HG02852 (cell line): ENCODE data around the gene MAPK7.

ENCODE experiments used
- ATAC-seq: cut with Tn5 transposase; IDR thresholded peaks from one replicate; pipeline ENCODE4 v1.9.1; 2021; ENCODE audit warnings: mild to moderate bottlenecking, moderate library complexity; ENCODE audit not compliant: unreplicated experiment

MAPK7 gene

DNA sequence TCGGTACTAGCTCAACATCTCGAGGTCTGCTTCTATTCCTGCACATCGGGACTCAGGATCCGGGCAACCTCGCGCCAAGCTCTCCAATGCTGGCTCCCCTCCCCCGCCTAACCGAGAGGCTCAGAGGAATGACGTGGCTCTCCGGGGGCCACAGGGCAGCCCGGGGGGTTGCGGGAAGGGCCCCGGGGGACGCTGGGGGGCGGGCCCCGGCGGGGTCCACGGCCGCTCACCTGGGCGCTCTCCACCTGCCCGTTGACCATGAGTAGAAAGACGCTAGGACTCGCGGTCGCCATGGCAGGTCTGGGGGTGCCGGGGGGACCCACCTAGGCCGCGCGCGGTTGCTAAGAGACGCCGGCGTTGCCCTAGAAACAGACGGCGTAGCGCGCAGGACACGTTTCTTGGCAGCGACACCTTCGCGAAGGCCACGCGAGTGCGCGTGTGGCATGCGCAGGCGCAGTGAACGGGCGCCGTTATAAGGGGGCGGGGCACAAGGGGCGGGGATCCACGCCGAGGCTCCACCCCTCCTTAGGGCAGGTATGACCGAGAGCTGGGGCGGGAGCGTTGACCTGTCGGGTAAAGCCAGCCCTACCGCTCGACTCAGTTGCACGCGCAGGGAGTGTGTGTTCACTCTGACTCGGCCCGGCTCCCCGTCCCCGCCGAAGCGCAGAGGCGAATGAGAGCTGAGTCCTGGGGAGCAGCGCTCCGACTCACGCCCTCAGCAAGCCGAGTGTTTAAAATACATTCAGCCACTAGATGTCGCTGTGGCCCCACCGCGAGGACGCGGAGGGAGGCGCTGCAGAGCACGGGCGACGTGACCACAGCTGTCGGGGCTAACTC lies 15.8 kb upstream of the MAPK7 start, which contains the start of gene B9D1:
Gene B9D1 (minus strand): TSS at position 447 of the 837 bp plus-strand sequence. CDS start 154 bp downstream, at position 293.
- peak; percentile 82 for ATAC-seq

DNA sequence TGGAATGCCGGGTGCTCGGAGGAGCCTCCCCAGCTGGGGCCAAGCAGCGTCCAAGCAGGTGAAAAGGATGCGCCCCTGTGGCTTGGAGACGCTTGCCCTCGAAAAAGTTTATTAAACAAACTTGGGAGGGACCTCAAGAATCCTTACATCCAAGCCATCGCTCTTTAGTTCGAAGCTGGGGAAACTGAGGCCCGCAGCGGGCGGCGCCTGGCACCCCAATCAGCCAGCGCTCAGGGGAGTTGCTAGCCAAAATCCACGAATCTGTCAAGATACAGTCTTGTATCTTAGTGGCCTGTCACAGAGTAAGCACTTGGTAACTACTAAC lies 15.2 kb upstream of the MAPK7 start:
- ATAC-seq, result no peak

DNA sequence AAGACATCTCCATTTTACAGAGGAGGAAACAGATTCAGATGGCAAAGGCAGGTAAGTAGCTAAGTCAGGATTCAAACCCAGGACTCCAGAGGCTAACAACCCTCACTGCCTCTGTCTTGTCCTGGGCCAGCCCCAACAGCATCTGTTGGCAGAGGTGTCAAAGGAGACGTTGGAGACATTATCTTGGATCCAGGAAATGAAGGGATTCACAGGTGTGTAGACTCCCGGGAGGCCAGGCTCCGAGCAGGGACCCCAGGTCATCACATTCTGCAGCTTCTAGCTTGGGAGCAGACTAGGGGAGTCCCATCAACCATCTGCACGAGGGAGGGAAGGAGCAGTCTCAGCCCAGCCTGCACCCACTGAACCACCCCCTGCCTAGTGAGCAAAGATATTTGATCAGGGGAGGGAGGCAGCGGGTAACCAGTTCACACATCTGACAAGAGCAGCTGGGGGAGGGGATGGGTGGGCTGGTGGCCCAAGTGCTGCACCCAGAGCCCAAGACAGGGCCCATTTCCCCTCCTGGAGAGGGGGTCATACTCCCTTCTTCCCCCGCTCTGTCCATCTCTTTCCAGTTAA lies 14.8 kb upstream of the MAPK7 start:
- no peak for ATAC-seq

DNA sequence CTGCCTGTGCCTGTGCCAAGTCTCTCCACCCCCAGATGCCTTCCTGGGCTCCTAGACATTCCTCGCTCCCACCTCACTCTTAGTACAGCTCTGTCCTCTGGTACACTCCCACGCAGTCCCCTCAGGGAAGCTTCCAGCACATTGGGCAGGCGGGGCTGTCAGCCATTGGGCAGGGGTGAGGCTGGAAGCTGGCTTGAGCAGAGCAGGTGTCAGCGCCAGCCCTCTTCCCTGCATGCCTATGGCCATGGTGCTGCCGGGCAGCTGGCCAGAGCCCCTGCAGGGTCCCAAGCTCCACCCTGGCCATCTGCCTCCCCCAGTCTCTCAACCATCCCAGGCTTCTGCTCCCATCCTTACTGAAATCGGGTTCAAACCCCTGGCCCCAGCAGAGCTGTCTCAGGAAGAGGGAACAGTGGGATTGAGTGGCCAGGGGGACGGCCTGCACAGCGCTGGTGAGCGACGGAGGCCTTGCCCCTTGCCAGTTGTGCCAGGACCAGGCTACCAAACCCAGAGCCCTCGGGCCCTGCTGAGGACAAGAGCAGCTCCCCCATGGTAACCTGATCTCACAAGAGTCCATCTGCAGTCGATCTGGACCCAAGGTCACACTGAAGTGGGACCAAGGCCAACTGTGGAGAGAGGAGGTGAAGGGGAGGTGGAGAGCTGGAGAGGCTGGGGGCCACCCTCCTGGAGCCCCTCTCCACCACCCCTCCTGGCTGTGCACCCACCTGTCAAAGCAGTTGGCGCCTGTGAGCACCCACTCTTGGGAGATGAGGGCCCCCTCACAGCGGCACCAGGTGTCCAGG lies 13.4 kb upstream of the MAPK7 start:
- ATAC-seq, result no peak

DNA sequence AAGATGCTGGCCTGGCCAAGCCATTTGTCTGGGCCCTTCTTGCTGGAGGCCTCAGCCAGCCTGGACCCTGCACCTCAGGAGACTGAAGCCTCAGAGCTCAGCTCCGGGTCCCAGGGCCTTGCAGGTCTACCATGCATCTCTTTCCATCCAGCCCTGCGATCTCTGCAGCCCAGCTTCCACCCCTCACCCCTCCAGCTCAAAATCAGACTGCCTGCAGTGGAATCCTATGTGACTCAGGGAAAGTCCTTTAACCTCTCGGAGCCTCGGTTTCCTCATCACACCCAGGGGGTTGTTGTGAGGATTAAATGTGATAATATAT lies 12.8 kb upstream of the MAPK7 start:
- no peak for ATAC-seq

DNA sequence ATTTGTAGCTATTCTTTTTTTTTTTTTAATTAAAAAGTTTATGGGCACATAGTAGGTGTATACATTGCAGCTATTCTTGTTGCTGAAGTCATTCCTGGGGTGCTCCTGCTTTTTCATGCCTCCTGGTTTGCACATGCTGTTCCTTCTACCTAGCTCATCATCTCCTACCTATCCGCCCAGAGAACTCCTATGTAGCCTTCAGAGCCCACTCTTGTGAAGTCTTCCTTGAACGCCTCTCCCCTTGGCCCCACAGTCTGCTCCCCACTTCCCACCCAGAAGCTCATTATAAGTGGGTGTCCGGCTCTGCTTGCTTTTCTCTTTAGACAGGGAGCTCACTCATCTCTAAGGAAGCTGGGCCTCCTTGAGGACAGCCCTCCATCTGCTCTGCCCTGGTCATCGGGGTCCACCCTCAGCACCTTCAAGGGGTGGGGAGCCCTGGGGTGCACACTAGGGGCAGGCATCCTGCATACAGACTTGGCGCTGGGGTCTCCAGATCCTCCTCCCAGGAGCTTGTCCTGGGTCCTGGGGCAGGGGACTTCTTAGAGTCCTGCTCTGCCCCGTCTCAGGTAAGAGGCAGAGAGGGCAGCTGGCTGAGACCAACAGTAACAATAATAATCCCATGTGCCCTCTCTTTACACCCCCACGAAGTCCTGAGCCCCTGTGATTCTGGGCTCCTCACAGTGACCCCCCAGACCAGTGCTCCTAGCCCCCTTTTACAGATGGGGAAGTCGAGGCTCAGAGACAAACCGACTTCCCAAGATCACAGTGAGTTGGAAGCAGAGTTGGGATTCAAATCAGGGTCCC lies 12.3 kb upstream of the MAPK7 start:
- no peak for ATAC-seq

DNA sequence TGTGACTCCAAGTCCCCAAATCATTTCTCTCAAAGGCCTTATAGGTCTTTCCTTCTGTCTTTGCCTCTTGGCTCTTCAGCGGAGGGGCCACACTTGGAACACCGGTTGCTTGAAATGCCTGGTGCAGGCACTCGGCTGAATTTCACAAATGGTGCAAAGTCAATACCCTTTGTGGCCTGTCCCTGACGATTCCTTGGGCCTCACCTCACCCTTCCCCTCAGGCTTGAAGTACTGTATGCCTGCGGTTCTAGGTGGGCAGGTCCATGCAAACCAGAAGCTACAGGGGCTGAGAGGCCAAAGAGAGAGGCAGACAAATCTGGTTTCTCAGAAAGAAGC lies 11.7 kb upstream of the MAPK7 start:
- no peak for ATAC-seq

DNA sequence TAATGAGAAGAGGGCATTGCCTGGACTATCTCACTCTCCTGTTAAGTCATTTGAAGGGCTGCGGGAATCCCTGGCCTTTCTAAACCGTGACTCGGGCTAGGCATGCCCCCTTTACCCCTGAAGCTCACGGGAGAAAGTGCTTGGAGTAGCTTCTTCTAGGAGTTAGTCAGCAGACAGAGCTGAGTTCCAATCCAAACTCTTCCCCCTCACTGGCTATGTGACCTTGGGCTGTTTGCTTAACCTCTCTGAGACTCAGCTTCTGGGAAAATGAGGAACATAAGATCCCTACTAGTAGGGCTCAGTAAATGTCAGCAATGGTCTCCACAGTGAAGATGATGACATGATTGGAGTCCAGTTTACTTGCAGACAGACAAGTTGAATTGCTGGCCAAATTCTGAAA lies 10.1 kb upstream of the MAPK7 start:
- no peak for ATAC-seq

DNA sequence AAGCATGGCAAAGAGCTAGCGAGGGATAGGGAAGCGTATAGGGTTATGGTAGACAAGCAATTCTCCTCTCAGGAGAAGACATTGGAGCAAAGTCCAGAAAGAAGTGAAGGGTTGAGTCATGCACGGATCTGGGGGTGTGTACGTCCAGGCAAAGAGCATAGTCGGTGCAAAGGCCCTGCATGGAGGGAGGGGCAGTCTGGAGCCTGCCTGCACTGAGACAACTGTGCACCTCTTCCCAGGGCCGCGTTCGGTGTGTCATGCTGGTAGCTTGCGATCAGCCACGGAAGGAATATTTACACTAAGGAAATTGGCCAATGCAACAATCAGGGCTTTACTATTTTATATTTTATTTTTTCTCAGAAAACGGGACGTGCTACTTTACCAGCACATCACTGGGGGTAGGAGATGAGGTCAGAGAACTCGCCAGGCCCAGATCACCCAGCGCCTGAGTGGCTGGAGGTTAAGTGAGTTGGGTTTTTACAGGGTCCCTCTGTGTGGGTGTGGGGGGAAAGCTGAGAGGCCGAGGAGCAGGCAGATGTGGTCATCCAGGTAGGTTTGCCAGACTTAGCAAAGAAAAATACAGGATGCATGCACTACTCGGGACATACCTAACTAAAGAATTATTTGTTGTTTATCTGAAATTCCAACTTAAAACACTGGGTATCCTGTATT lies 9.1 kb upstream of the MAPK7 start:
- no peak for ATAC-seq

DNA sequence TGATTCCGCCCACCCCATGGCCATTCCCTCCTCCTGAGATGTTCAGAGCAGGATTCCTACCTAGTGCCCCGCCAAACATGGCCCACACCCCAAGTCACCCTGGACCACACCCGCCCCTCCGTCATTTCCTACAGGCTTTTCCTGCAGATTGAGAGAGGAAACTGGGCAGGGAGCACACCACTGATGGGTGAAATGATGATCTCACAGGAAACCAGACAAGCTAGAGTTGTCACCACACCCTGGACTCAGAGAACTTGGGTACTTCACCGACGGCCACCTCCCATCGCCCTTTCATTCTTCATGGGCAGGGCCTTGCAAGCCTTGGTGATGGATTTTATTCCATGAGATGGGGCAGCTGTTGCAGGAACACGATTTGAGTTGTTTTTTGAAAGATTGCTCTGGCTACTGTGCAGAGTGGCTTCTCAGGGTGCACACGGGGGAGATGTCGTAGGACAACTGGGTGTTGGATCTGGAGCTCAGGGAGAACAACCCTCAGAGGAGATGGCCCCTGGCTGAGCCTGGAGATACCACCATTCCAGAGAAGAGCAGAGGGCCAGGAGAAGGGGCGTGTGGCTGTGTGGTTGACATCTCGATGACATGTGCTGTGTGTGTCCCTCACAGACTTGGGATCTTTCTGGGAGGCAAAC lies 8.3 kb upstream of the MAPK7 start:
- no peak for ATAC-seq

DNA sequence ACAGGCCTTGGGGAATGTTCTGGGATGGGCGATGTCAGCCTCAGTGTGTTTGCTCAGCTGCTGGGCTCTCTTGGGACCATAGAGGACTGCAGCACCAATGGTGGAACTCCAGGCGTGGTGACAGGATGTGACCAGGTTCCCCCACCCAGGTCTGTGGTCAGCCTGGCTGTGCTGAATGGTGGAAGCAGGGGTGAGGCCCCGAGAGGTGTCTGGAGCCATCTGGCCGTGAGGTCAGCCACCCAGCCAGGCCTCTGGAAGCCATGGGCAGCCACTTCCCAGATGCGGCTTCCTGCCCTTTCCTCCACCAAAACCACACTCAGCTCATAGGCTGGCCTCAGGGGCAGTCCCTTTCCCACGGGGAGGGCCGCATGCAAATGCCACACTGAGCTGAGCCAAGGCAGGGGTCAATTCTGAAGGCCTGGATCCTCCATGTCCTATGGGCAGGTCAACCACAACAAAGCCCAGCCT lies 7.8 kb upstream of the MAPK7 start:
- no peak for ATAC-seq

DNA sequence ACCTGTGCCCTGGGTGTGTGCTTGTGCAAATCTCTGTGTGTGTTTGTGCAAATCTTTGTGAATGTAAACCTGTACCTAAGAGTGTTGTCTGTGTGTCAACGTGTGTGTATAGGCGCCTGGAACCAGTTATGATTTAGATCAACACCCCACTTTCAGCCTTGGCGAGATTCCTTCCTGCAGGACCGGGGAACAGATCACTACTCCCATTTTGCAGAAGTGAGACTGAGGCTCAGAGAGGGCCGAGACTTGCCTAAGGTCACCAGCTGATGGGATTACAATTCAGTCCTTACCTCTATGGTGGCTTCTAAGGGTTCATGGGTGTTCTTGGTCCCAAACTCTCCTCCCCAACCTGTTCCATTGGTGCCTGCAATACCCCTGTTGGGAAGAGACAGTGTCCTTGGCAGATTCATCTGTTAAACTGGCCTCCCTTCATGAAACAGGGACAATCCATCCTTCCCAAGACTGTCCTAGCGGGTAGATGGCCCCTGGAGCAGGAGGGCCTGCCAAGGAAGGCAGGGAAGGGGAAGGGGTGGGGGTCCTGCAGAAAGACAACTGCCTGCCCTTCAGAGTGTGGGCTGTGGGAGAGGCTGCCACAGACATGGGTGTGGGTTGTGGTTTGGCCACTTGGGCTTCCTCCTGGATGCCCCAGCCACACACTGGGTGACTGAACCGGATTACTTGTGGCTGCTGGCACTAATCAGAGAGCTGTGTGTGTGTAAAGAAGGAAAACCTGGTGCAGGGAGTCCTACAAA lies 6.9 kb upstream of the MAPK7 start:
- ATAC-seq, result no peak

DNA sequence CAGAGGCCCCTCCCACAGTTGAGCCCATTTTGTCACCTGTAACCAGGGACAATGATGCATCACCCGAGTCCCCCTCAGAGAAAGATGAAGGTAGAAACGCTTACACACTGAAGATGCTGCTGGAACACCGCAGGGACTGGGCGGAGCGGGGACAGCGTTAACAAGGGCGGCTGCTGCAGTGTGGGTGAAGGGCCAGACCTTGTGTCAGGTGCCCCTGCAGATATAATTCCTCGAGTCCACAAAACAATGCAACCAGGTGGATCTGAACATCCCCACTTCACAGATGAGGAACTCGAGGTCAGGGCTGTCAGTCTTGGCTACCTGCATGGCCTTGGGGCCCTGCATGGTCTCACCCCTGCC lies 6.3 kb upstream of the MAPK7 start:
- ATAC-seq, result no peak

DNA sequence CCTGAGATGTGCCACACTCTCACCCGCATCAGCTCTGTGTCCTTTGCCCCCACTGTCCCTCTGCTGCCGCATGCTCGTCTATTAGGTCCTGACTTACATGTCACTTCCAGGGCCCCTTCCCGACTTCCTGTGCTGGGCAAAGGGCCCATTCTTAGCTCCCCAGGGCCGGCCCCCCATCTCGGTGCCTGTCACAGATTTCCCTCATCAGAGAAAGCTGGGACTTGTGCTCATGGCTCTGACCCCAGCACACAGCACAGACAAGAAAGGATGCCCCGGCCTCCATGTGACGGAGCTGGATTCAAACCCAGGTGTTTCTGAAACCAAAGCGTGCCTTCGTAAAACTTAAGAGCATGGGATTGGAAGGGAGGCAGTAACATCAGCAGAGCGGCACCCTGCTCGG lies 5.9 kb upstream of the MAPK7 start:
- ATAC-seq, result no peak

DNA sequence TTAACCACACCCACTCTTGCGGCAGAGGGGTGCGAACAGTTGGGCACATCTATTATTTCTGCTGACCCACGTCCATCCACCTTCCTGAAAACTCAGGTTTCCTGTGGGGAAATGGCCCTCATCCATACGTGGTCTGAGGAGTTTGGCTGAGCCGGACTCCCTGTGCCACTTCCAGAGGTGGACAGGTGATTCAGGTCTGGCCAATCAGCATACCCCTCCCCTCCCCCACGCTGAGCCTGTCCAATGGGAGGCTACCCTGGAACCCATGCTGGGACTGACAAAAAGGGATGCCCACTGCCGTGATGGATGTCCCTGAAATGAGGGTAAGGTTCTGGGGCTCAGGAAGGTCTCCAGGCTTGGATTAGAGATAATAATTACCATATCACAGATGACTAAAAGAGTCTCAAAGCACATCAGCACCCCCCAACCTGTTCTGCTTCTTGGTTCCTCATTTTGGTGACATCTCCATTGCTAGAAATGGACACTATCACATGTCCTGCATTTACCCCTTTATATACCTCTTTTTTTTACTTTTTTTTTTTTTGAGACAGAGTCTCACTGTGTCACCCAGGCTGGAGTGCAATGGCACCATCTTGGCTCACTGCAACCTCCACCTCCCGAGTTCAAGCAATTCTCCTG lies 5.3 kb upstream of the MAPK7 start:
- no peak for ATAC-seq

DNA sequence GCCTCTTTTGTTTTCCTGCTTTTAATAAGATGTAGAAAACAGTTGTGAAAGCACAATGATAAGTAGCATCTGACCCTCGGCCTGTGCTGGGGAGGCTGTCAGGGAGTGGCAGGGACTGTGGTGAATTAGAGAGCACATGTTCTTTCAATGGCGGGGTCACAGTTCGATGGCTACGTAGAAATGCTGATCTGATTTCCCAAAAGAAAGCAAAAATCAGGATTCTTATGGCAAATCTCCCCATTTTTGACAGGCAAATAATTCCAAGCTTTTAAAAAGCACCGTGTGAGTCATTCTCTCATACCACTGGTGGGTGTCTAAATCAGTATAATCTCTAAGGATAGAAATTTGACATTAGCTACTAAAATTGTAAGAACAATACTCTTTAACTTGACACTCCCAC lies 4.2 kb upstream of the MAPK7 start:
- no peak for ATAC-seq

DNA sequence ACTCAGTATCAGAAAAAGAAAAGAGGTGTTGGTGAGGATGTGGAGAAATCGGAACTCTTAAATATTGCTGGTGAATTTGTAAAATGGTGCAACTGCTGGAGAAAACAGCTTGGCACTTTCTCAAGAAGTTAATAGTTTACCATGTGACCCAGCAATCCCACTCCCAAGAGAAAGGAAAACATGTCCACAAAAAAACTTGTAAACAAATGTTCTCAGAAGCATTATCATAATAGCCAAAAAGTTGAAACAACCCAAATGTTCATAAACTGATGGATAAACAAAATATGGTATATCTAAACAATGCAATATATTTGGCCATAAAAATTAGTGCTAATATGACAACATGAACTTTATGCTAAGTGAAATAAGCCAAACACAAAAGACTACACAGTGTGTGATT lies 2.6 kb upstream of the MAPK7 start:
- no peak for ATAC-seq

DNA sequence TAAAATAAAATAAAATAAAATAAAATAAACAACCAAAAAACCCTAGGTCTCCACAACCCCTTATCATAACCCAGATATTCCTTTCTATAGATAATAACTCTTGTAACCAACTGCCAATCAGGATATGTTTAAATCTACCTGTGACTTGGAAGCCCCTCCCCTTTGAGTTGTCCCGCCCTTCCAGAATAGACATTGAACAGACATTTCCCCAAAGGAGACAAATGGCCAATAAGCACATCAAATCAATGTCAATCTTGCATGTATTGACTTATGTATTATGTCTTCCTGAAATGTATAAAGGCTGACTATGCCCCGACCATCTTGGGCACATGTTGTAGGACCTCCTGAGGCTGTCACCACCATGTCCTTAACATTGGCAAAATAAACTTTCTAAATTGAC lies 1.5 kb upstream of the MAPK7 start:
- no peak for ATAC-seq
